Upper lobe of left lung (tissue), 4 donors: ENCODE data around the gene EIF4E1B.

Experiments
- POLR2A ChIP-seq, 4 donors: fragments of 450-650 bp; IDR thresholded peaks; one replicate each; pipeline ENCODE4 v1.5.1; 2016 to 2017; ENCODE audit warnings: antibody characterized with exemption in 4 of 4, mild to moderate bottlenecking in 2 of 4
- POLR2AphosphoS5 ChIP-seq, 2 donors: sonication (generic); formaldehyde crosslinking; IDR thresholded peaks; one replicate each; pipeline ENCODE4 v1.5.1; 2017; ENCODE audit warnings: antibody characterized with exemption in 2 of 2
- TF ChIP-seq, protein P1 (sequence below), 6 experiments: fragments of 450-650 bp in 4 of 6; fragments of 200-600 bp in 2 of 6; sonication (generic) in 2 of 6; IDR thresholded peaks; one replicate each; pipeline ENCODE4 v1.5.1; 2016 to 2019; ENCODE audit warnings: antibody characterized with exemption in 6 of 6

DNA sequence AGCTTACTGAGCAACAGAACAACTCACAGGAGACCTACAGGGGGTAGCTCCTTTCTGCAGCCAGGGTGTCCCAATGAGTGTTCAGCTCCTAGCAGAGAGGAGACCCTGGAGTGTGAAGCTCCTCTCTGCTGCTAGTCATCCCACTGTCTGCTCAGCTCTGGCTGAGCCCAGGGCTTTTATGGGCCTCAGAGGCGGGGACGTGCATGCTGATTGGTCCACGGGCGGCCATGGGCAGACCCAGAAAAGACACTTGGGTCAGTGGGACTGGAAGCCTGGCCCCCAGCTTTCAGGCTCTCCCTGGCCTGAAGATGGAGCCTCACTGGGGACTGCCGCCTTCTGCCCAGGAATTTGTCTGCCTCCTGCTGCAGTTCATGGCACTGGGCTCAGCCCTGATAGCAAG lies 57.4 kb downstream of the EIF4E1B start:
- TF ChIP-seq POLR2AphosphoS5 (IDR thresholded peaks at IDR 0.05) = no peak
- TF ChIP-seq, protein P1, sequence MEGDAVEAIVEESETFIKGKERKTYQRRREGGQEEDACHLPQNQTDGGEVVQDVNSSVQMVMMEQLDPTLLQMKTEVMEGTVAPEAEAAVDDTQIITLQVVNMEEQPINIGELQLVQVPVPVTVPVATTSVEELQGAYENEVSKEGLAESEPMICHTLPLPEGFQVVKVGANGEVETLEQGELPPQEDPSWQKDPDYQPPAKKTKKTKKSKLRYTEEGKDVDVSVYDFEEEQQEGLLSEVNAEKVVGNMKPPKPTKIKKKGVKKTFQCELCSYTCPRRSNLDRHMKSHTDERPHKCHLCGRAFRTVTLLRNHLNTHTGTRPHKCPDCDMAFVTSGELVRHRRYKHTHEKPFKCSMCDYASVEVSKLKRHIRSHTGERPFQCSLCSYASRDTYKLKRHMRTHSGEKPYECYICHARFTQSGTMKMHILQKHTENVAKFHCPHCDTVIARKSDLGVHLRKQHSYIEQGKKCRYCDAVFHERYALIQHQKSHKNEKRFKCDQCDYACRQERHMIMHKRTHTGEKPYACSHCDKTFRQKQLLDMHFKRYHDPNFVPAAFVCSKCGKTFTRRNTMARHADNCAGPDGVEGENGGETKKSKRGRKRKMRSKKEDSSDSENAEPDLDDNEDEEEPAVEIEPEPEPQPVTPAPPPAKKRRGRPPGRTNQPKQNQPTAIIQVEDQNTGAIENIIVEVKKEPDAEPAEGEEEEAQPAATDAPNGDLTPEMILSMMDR (IDR thresholded peaks at IDR 0.05) = no peak
- no peak for TF ChIP-seq POLR2A (IDR thresholded peaks at IDR 0.05)
